ENCODE data around the gene DHRS3.

Gene DHRS3

GRCh38 chr1:12585951-12586942 lies 31.8 kb downstream of the DHRS3 start:
- no peak for DNase-seq
- in situ Hi-C loops (cut with HindIII; ENCODE audit: low pct_ligation_motif_present, low pct_unique_long_range_greater_than_20kb, low sequenced_read_pairs) = no loop called here

GRCh38 chr1:12585536-12585935 lies 32.5 kb downstream of the DHRS3 start:
- in situ Hi-C loops (cut with HindIII; ENCODE audit: low pct_ligation_motif_present, low pct_unique_long_range_greater_than_20kb, low sequenced_read_pairs) = no loop called here
- DNase-seq = no peak

GRCh38 chr1:12584900-12585525 lies 33.0 kb downstream of the DHRS3 start:
- in situ Hi-C loops (cut with HindIII; ENCODE audit: low pct_ligation_motif_present, low pct_unique_long_range_greater_than_20kb, low sequenced_read_pairs) = no loop called here
- DNase-seq = no peak

GRCh38 chr1:12583484-12583883 lies 34.5 kb downstream of the DHRS3 start:
- in situ Hi-C loops (cut with HindIII; ENCODE audit: low pct_ligation_motif_present, low pct_unique_long_range_greater_than_20kb, low sequenced_read_pairs) = no loop called here

GRCh38 chr1:12582649-12583048 lies 35.4 kb downstream of the DHRS3 start:
- in situ Hi-C loops (cut with HindIII; ENCODE audit: low pct_ligation_motif_present, low pct_unique_long_range_greater_than_20kb, low sequenced_read_pairs) = no loop called here

More at GRCh38 chr1:12583484-12583883, 34.5 kb downstream of the DHRS3 start:
- no peak for DNase-seq

GRCh38 chr1:12581179-12581578 lies 36.8 kb downstream of the DHRS3 start:
- in situ Hi-C loops (cut with HindIII; ENCODE audit: low pct_ligation_motif_present, low pct_unique_long_range_greater_than_20kb, low sequenced_read_pairs) = no loop called here
- no peak for DNase-seq

More at GRCh38 chr1:12582649-12583048, 35.4 kb downstream of the DHRS3 start:
- DNase-seq = no peak

- no peak for DNase-seq
- in situ Hi-C loops (cut with HindIII; ENCODE audit: low pct_ligation_motif_present, low pct_unique_long_range_greater_than_20kb, low sequenced_read_pairs) = no loop called here
Observed at GRCh38 chr1:12580054-12580887, 37.7 kb downstream of the DHRS3 start.

GRCh38 chr1:12578860-12579422 lies 39.1 kb downstream of the DHRS3 start:
- no peak for DNase-seq
- in situ Hi-C loops (cut with HindIII; ENCODE audit: low pct_ligation_motif_present, low pct_unique_long_range_greater_than_20kb, low sequenced_read_pairs) = no loop called here

GRCh38 chr1:12577020-12577419 lies 41.0 kb downstream of the DHRS3 start:
- no peak for DNase-seq
- in situ Hi-C loops (cut with HindIII; ENCODE audit: low pct_ligation_motif_present, low pct_unique_long_range_greater_than_20kb, low sequenced_read_pairs) = no loop called here

- in situ Hi-C loops (cut with HindIII; ENCODE audit: low pct_ligation_motif_present, low pct_unique_long_range_greater_than_20kb, low sequenced_read_pairs) = no loop called here
Observed at GRCh38 chr1:12574757-12575139, 43.3 kb downstream of the DHRS3 start.

GRCh38 chr1:12573015-12573825 lies 44.8 kb downstream of the DHRS3 start:
- no peak for DNase-seq
- in situ Hi-C loops (cut with HindIII; ENCODE audit: low pct_ligation_motif_present, low pct_unique_long_range_greater_than_20kb, low sequenced_read_pairs) = no loop called here

More at GRCh38 chr1:12574757-12575139, 43.3 kb downstream of the DHRS3 start:
- no peak for DNase-seq

GRCh38 chr1:12572522-12572921 lies 45.5 kb downstream of the DHRS3 start:
- no peak for DNase-seq
- in situ Hi-C loops (cut with HindIII; ENCODE audit: low pct_ligation_motif_present, low pct_unique_long_range_greater_than_20kb, low sequenced_read_pairs) = no loop called here

- DNase-seq = no peak
- in situ Hi-C loops (cut with HindIII; ENCODE audit: low pct_ligation_motif_present, low pct_unique_long_range_greater_than_20kb, low sequenced_read_pairs) = no loop called here
Observed at GRCh38 chr1:12570291-12570690, 47.7 kb downstream of the DHRS3 start.

- no peak for DNase-seq
- in situ Hi-C loops (cut with HindIII; ENCODE audit: low pct_ligation_motif_present, low pct_unique_long_range_greater_than_20kb, low sequenced_read_pairs) = no loop called here
Observed at GRCh38 chr1:12568009-12568767, 49.8 kb downstream of the DHRS3 start.

GRCh38 chr1:12567288-12567819 lies 50.7 kb downstream of the DHRS3 start:
- in situ Hi-C loops (cut with HindIII; ENCODE audit: low pct_ligation_motif_present, low pct_unique_long_range_greater_than_20kb, low sequenced_read_pairs) = no loop called here
- no peak for DNase-seq

- in situ Hi-C loops (cut with HindIII; ENCODE audit: low pct_ligation_motif_present, low pct_unique_long_range_greater_than_20kb, low sequenced_read_pairs) = no loop called here
- DNase-seq = no peak
Observed at GRCh38 chr1:12566484-12567287, 51.3 kb downstream of the DHRS3 start.
